ENCODE measurements around the gene CDH6.

GRCh38 chr5:31273631-31274378, 80.3 kb downstream of the CDH6 start:
- TF ChIP-seq CTCF (IDR thresholded peaks at IDR 0.05) (no peak), EZH2 (IDR thresholded peaks at IDR 0.05; ENCODE audit: borderline replicate concordance, insufficient read depth, low read depth, low read length, poor library complexity, severe bottlenecking) (no peak)

All from B cell (primary cell).